ENCODE measurements around the gene RIMKLB. TPM values are rescaled to one million over a fixed set of nuclear protein-coding genes. Genes with fewer than 3 reads are reported as not detected.
"Not testable (repeated sequence)": the region's sequence is repeated elsewhere in the genome, so short reads cannot be mapped to it uniquely, and the experiment has no call there.

The RIMKLB gene
- total RNA-seq, 1 donor from 2014 or later: 43.4 TPM

DNA sequence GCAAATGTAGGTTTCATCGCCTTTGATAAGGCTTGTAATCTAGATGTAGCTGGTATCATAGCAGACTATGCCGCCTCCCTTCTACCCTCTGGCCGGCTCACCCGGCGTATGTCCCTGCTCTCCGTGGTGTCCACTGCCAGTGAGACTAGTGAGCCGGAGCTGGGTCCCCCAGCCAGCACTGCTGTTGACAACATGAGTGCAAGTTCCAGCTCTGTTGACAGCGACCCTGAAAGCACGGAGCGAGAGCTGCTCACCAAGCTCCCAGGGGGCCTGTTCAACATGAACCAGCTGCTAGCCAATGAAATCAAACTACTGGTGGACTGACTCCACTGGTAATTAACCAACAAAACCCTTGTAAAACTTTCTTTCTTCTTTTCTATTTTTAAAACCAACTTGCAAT lies 75.7 kb downstream of the RIMKLB start:
- no peak for DNase-seq (ENCODE audit: low spot score)

DNA sequence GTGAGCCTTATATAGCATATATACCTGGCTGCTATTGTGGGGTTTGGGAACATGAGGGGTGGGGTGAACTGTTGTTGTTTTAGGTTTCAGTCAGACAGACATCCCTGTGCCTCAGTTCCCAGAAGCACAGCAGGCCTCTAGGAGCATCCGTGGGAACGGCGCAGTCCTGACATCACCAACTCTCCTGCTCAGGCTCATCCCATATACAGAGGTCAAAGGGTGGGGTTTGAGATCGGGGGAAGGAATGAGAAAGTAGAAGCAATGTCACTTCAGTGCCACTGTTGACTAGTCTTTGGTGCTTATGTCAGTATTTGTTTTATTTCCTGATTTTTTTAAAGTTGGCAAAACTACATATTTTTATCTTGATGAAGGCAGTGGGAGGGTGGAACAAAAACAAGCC lies 81.5 kb downstream of the RIMKLB start:
- no peak for DNase-seq (ENCODE audit: low spot score)

DNA sequence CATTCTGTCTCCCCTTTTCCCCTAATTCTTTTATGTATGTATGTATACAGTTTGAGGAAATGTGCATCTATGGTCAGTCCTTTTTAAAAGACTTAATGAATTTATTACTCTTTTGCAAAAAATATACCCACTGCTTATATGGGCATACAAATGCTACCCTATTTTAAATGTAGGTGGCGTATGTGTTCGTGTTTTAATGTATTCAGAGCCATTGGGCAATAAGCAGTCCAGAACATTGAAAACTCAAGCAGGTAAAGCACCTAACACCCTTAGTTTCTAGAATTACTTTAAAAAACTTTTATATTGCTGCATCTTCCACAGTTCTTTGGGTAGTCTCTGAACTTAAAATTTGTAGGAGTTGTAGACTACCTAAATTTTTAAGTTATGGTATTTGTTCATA lies 82.1 kb downstream of the RIMKLB start:
- DNase-seq (ENCODE audit: low spot score): no peak

DNA sequence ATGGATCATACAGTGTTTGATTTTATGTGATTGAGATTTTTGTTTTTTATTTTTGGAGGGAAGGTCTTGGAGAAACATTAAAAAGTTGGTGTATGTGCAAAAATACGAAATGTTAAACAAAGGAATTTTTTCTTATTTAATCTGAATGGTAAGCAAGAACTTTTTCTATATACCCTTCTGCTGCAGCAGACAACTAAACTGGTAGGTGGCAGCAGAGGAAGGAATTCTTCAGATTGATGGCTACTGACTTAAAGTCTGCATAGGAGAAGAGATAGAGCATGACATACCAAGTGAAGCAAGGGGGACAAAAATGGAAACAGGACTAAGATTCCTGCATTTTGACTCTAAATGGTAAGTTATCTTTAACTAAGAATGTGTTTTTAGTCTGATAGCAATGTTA lies 82.6 kb downstream of the RIMKLB start:
- DNase-seq (ENCODE audit: low spot score): no peak

DNA sequence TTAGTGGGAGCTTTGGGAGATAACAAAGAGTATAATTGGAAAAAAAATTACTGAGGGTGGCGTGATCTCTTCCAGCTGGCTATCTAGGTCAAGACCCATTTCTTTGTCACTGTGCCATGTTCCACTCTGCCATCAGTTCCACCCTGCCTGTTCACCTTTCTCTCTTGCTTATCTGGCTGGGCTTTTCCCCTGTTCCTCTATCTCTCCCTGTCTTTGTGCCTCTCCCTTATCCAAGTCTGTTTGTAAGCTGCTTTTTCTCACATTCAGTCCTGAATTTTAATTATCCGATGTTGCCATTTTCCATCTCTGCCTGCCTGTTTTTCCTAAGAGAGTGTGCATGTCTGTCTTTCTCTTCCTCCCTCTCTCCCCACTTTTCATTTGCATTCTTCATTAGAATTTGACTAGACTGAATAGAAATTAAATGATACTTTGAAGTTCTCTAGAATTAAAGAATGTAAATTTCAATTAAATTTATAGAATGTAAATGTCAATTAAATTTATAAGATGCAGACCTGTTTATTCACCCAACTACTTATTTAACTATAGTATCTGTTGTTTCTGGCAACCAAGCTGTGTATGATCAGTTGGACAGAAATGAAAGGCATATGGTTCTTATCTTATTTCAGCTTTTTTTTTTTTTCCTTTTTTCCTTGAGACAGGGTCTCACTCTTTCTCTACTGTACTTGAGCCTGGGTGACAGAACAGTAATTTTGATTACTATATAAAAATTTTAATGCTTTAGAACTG lies 83.8 kb downstream of the RIMKLB start:
- DNase-seq (ENCODE audit: low spot score): no peak

DNA sequence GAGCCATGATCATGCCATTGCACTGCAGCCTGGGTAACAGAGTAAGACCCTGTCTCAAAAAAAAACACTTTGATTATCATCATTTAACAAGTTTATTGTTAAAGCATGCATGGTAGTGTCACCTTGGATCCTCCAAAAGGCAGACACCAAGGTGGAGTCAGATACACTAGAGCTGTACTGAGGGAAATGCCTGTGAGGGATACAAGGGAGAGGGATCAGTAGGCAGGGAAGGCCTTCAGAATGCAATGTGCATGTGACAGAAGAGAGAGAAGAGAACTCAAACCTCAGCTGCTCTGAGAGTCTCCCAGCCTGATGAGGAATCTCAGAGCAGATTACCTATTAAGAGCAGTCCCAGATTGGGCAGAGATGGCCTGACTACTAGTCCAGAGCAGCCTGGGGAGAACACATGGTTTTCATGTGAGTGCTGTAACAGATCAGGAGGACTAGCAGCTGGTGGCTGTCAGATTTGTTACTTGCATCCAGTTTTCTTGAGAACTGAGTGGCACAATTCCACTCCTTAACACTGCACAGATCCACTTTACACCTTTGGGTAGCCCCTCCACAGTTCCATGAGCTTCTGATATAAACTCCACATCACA lies 86.6 kb downstream of the RIMKLB start:
- no peak for DNase-seq (ENCODE audit: low spot score)

DNA sequence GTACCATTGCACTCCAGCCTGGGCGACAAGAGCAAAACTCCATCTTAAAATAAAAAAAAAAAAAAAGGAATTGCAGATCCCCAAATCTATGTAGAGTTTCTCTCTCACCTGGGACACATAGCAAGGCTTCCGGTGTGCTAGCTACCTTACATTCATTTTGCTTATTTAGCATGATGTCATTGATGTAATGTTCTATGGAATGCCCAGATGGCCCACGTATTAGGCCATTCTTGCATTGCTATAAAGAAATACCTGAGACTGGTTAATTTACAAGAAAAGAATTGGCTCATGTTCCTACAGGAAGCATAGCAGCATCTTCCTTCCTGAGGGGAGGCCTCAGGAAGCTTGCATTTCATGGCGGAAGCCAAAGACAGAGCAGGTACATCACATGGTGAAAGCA lies 87.7 kb downstream of the RIMKLB start:
- DNase-seq (ENCODE audit: low spot score): no peak

DNA sequence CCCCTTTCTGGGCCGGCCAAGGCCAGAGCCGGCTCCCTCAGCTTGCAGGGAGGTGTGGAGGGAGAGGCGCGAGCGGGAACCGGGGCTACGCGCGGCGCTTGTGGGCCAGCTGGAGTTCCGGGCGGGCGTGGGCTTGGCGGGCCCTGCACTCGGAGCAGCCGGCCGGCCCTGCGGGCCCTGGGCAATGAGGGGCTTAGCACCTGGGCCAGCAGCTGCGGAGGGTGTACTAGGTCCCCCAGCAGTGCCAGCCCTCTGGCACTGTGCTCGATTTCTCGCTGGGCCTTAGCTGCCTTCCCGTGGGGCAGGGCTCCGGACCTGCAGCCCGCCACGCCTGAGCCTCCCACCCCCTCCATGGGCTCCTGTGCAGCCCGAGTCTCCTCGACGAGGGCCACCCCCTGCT lies 89.4 kb downstream of the RIMKLB start:
- not testable (repeated sequence) for DNase-seq (ENCODE audit: low spot score)

DNA sequence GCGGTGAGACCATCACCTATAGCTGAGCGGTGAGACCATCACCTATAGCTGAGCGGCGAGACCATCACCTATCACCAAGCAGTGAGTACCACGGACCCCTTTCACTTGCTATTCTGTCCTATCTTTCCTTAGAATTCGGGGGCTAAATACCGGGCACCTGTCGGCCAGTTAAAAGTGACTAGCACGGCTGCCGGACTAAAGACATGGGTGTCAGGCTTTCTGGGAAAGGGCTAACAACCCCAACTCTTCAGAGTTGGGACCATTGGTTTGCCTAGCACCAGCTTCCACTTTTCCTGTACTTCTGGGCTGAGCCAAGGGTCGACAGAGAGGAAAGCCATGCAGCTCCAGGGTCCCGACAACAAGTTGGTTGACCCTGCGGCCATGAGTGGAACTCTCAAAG lies 90.9 kb downstream of the RIMKLB start:
- not testable (repeated sequence) for DNase-seq (ENCODE audit: low spot score)

DNA sequence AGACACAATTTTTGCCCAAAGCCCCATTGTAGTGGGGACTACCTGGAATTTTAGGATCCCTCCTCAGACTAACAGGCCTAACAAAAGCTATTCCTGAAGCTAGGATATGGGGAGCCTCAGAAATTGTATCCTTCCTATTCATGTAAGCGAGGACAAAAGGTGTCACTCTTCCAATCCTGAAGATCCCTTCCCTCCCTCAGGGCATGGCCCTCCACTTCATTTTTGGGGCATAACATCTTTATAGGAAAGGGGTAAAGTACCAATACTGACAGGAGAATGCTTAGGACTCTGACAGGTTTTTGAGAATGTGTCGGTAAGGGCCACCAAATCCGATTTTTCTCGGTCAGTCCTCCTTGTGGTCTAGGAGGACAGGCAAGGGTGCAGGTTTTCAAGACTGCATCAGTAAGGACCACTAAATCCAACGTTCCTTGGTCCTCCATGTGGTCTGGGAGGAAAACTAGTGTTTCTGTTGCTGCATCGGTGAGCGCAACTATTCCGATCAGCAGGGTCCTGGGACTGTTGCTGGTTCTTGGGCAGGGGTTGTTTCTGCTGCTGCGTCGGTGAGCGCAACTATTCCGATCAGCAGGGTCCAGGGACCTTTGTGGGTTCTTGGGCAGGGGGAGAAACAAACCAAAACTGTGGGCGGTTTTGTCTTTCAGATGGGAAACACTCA lies 91.7 kb downstream of the RIMKLB start:
- not testable (repeated sequence) for DNase-seq (ENCODE audit: low spot score)

DNA sequence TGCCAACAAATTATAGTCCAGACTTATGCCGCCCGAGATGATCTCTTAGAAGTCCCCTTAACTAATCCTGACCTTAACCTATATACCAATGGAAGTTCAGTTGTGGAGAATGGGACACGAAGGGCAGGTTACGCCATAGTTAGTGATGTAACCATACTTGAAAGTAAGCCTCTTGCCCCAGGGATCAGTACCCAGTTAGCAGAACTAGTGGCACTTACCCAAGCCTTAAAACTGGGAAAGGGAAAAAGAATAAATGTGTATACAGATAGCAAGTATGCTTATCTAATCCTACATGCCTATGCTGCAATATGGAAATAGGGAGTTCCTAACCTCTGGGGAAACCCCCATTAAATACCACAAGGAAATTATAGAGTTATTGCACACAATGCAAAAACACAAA lies 95.4 kb downstream of the RIMKLB start:
- DNase-seq (ENCODE audit: low spot score): not testable (repeated sequence)

DNA sequence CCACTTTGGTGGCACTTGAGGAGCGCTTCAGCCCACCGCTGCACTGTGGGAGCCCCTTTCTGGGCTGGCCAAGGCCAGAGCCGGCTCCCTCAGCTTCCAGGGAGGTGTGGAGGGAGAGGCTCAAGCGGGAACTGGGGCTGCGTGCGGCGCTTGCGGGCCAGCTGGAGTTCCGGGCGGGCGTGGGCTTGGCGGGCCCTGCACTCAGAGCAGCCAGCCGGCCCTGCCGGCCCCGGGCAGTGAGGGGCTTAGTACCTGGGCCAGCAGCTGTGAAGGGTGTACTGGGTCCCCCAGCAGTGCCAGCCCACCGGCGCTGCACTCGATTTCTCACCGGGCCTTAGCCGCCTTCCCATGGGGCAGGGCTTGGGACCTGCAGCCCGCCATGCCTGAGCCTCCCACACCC lies 96.8 kb downstream of the RIMKLB start:
- not testable (repeated sequence) for DNase-seq (ENCODE audit: low spot score)

DNA sequence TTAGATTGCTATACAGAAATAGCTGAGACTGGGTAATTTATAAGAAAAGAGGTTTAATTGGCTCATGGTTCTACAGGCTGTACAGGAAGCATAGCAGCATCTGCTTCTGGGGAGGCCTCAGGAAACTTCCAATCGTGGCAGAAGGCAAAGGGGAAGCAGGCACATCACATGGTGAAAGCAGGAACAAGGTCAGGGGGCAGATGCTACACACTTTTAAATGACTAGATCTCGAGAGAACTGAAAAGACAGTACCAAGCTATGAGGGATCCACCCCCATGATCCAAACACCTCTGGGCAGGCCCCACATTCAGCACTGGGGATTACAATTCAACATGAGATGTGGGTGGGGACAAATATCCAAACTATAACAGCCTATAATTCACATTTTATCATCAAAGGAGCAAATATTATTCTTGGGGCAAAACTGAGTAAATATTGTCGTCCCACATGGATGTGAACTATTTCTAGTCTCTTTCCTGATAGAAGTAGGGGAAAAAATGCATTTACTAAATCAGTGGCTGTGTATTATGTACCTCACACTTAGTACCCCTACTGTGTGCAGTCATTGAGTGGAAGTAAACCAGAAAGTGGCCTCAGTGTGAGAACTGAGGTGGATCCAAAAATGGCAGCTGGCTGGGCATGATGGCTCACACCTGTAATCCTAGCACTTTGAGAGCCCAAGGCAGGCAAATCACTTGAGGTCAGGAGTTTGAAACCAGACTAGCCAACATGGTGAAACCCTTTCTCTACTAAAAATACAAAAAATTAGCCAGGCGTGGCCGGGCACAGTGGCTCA lies 99.2 kb downstream of the RIMKLB start:
- DNase-seq (ENCODE audit: low spot score): no peak

DNA sequence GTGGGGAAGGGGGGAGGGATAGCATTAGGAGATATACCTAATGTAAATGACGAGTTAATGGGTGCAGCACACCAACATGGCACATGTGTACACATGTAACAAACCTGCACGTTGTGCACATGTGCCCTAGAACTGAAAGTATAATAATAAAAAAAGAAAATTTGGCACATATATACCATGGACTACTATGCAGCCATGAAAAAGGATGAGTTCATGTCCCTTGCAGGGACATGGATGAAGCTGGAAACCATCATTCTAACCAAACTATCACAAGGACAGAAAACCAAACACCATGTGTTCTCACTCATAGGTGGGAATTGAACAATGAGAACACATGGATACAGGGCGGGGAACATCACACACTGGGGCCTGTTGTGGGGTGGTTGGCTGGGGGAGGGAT lies 103.4 kb downstream of the RIMKLB start:
- DNase-seq (ENCODE audit: low spot score): not testable (repeated sequence)

DNA sequence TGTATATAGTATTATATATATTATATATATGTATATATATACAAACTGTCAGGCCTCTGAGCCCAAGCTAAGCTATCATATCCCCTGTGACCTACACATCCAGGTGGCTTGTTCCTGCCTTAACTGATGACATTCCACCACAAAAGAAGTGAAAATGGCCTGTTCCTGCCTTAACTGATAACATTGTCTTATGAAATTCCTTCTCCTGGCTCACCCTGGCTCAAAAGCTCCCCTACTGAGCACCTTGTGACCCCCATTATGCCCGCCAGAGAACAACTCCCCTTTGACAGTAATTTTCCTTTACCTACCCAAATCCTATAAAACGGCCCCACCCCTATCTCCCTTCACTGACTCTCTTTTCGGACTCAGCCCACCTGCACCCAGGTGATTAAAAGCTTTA lies 107.0 kb downstream of the RIMKLB start:
- DNase-seq (ENCODE audit: low spot score): not testable (repeated sequence)

DNA sequence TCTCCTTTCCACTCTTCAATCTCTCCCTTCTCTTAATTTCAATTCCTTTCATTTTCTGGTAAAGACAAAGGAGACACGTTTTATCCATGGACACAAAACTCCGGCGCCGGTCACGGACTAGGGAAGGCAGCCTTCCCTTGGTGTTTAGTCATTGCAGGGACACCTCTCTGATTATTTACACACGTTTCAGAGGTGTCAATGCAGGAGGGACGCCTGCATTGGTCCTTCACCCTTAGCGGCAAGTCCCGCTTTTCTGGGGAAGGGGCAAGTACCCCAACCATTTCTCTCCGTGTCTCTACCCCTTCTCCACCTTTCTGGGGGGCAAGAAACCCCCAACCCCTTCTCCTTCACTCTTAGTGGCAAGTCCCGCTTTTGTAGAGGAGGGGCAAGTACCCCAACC lies 107.7 kb downstream of the RIMKLB start:
- not testable (repeated sequence) for DNase-seq (ENCODE audit: low spot score)

DNA sequence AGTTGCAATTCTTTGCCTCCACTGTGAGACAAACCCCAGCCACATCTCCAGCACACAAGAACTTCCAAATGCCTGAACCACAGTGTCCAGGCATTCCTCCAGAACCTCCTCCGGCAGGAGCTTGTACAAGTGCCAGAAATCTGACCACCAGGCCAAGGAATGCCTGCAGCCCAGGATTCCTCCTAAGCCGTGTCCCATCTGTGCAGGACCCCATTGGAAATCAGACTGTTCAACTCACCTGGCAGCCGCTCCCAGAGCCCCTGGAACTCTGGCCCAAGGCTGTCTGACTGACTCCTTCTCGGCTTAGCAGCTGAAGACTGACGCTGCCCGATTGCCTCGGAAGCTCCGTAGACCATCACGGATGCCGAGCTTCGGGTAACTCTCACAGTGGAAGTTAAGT lies 109.3 kb downstream of the RIMKLB start:
- not testable (repeated sequence) for DNase-seq (ENCODE audit: low spot score)

DNA sequence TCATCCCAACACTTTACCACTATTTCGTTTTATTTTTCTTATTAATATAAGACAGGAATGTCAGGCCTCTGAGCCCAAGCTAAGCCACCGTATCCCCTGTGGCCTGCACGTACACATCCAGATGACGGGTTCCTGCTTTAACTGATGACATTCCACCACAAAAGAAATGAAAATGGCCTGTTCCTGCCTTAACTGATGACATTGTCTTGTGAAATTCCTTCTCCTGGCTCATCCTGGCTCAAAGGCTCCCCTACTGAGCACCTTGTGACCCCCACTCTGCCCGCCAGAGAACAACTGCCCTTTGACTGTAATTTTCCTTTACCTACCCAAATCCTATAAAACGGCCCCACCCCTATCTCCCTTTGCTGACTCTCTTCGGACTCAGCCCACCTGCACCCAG lies 112.3 kb downstream of the RIMKLB start:
- DNase-seq (ENCODE audit: low spot score): not testable (repeated sequence)

DNA sequence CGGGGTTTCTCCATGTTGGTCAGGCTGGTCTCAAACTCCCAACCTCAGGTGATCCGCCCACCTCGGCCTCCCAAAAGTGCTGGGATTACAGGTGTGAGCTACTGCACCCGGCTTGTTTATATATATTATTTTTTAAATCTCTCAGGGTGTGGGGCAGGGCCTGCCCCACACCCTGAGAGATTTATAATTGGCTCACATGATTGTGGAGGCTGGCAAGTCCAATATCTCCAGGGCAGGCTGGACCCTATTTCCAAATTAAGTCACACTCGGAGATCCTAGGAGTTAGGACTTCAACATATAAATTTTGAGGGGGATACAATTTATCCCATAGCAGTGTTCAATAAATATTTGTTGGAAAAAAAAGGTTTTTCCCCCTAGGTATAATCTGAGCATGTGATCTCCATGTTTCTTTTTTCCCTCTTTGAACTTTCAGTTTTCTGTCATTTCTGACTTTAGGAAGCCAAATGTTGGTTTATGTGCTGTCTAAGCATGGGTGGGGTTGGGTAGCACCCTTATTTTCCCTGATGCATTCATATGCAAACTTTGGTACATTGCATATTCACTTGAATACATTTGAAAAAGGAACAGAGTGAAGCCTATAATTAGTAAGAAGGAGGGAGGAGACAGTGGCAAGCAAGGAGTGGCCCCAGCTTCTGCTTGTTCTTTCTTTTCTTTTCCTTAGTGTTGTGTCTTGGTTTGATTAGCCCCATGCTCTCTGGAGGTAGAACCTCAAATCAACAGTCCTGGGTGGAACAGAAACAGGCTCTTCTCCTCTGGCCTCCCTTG lies 116.0 kb downstream of the RIMKLB start:
- no peak for DNase-seq (ENCODE audit: low spot score)

DNA sequence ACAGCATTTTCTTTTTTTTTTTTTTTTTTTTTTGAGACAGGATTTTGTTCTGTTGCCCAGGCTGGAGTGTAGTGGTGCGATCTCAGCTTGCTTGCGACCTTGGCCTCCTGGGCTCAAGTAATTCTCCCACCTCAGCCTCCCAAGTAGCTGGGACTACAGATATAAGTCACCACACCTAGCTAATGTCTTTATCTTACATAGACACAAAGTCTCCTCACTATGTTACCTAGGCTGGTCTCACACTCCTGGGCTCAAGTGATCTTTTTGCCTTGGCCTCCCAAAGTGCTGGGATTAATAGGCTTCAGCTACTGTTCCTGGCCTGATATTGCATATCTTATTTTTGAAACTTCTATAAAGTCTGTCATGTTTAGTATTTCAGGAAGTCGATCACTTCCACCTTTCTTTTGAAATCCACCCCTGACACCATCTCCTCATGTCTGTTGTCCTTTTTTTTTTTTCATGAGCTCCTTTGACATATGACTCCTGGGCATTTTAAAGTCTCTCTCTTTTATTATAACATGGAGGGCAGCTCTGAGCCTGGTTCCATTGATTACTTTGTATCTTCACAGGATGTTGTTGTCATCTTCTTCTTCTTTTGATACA lies 118.8 kb downstream of the RIMKLB start:
- no peak for DNase-seq (ENCODE audit: low spot score)

DNA sequence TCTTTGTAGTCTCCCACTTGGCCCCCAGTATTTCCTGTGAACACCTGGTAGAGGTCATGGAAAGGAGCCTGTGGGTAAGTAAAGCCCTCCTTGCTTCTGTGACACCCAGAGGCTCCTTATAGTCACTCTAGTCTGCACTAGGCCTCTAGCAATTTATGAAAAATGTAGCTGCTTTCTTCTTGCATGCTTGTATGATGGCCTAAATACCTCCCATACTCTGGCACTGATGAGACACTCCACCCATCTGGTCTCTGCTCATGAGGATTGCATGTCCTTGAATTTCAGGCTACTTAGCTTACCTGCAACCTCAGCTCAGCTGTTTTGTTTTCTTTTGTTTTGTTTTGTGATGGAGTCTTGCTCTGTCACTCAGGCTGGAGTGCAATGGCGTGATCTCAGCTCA lies 120.1 kb downstream of the RIMKLB start:
- DNase-seq (ENCODE audit: low spot score): no peak

All from ureter (tissue), 1 donor.